CD4-positive, alpha-beta memory T cell (primary cell): ENCODE data around the gene ADAMTSL3. TPM values are rescaled to one million over a fixed set of nuclear protein-coding genes. Genes with fewer than 3 reads are reported as not detected.

Experiments
- CTCF ChIA-PET: fragments of 350-600 bp; sonication (Branson Sonifier 250); formaldehyde crosslinking; loops from one replicate; lab custom pipeline; 2021; ENCODE audit warnings: inconsistent platforms; ENCODE audit not compliant: partially characterized antibody; lab: Charles Lee
- POLR2A ChIA-PET: fragments of 350-600 bp; sonication (Branson Sonifier 250); formaldehyde crosslinking; loops from one replicate; lab custom pipeline; 2021; ENCODE audit not compliant: partially characterized antibody; lab: Charles Lee
- DNase-seq, 5 donors: peaks; one replicate each; pipeline versions ENCODE4 v3.0.0 to v3.0.0-alpha.2; 2020 to 2022; ENCODE audit warnings: mixed read lengths in 1 of 5
- H3K27ac ChIP-seq: one replicate; pipeline ENCODE4 v1.7.0; 2013; ENCODE audit warnings: low read depth, low read length
- H3K27me3 ChIP-seq: 2 replicates; pipeline ENCODE4 v1.7.0; 2013; ENCODE audit warnings: mild to moderate bottlenecking, low read length, moderate library complexity; ENCODE audit not compliant: insufficient read depth
- H3K36me3 ChIP-seq: 2 replicates; pipeline ENCODE4 v1.7.0; 2013; ENCODE audit warnings: mild to moderate bottlenecking, low read length, moderate library complexity; ENCODE audit not compliant: insufficient read depth
- H3K4me1 ChIP-seq: 2 replicates; pipeline ENCODE4 v1.7.0; 2013; ENCODE audit warnings: mild to moderate bottlenecking, low read length, moderate library complexity; ENCODE audit not compliant: insufficient read depth
- H3K4me3 ChIP-seq, 2 donors: one replicate each; pipeline ENCODE4 v1.7.0; 2013; ENCODE audit warnings: low read length in 2 of 2, mild to moderate bottlenecking in 1 of 2
- H3K9me3 ChIP-seq, 2 donors: one replicate each; pipeline ENCODE4 v1.7.0; 2013; ENCODE audit warnings: low read length in 2 of 2, control low read depth in 1 of 2; ENCODE audit not compliant: control insufficient read depth in 1 of 2
- H3K27ac Mint-ChIP-seq, 7 donors: one replicate each; pipeline ENCODE4 v1.8.0; 2020 to 2021; ENCODE audit warnings: mixed read lengths in 7 of 7, mild to moderate bottlenecking in 6 of 7, inconsistent platforms in 3 of 7, moderate library complexity in 3 of 7
- H3K27me3 Mint-ChIP-seq, 2 donors: one replicate each; pipeline ENCODE4 v1.8.0; 2020 to 2021; ENCODE audit warnings: mixed read lengths in 2 of 2
- H3K36me3 Mint-ChIP-seq, 2 donors: one replicate each; pipeline ENCODE4 v1.8.0; 2020 to 2021; ENCODE audit warnings: mixed read lengths in 2 of 2, inconsistent platforms in 1 of 2, mild to moderate bottlenecking in 1 of 2
- H3K4me1 Mint-ChIP-seq, 4 donors: one replicate each; pipeline ENCODE4 v1.8.0; 2020 to 2021; ENCODE audit warnings: mixed read lengths in 4 of 4, mild to moderate bottlenecking in 1 of 4
- H3K4me3 Mint-ChIP-seq, 8 donors: one replicate each; pipeline ENCODE4 v1.8.0; 2020 to 2021; ENCODE audit warnings: mixed read lengths in 8 of 8, mild to moderate bottlenecking in 7 of 8, moderate library complexity in 6 of 8, inconsistent platforms in 3 of 8
- H3K9me3 Mint-ChIP-seq, 8 donors: one replicate each; pipeline ENCODE4 v1.8.0; 2020 to 2021; ENCODE audit warnings: mixed read lengths in 8 of 8, mild to moderate bottlenecking in 5 of 8, inconsistent platforms in 3 of 8, moderate library complexity in 1 of 8
- intact Hi-C: fragments of 100-400 bp; cut with micrococcal nuclease; formaldehyde crosslinking; loops from one replicate; pipeline ENCODE4 v1.15.1; 2023
- polyA plus RNA-seq, 2 donors: library from polyadenylated mRNA; unstranded; fragments of 300-500 nt; fragmentation: Illumina TruSeq; gene quantifications; one replicate each; pipeline ENCODE4 v1.2.3, GENCODE V29; 2021
- total RNA-seq, 2 experiments: library from RNA; stranded (reverse); gene quantifications; one replicate each; pipeline ENCODE4 v1.2.3, GENCODE V29; 2021

Gene ADAMTSL3
- total and polyA plus RNA-seq, 4 experiments from 2014 or later: not detected

- no peak overlapping the region for H3K27ac ChIP-seq
- ChIA-PET POLR2A (no interaction called here), CTCF (no interaction called here)
- no peaks in the 10 kb centered on the region for H3K9me3 ChIP-seq
- H3K27me3 ChIP-seq: no peaks in the 10 kb centered on the region
- intact Hi-C loops: no loop called here
- peaks cover 2 to 7% of the 10 kb centered on the region in 2 donors for H3K27me3 Mint-ChIP-seq
- H3K4me1 Mint-ChIP-seq: no peaks in the 10 kb centered on the region
- peaks cover 0 to 8% (median 0%) of the 10 kb centered on the region in 8 donors for H3K9me3 Mint-ChIP-seq
- no peak for DNase-seq
- no peaks in the 10 kb centered on the region for H3K4me1 ChIP-seq
- no peak overlapping the region for H3K27ac Mint-ChIP-seq
- H3K4me3 ChIP-seq: no peak overlapping the region
- H3K36me3 Mint-ChIP-seq: no peaks in the 10 kb centered on the region
- H3K36me3 ChIP-seq: no peaks in the 10 kb centered on the region
- no peak overlapping the region for H3K4me3 Mint-ChIP-seq
Observed at GRCh38 chr15:83854321-83854720, 200.4 kb downstream of the ADAMTSL3 start.

- Mint-ChIP-seq H3K4me1 (no peaks in the 10 kb centered on the region), H3K27me3 (peaks cover 2 to 7% of the 10 kb centered on the region in 2 donors), H3K27ac (no peak overlapping the region), H3K9me3 (peaks cover 0 to 8% (median 0%) of the 10 kb centered on the region in 8 donors), H3K36me3 (no peaks in the 10 kb centered on the region), H3K4me3 (no peak overlapping the region)
- ChIA-PET CTCF (no interaction called here), POLR2A (no interaction called here)
- Histone ChIP-seq H3K4me1 (no peaks in the 10 kb centered on the region), H3K4me3 (no peak overlapping the region), H3K27ac (no peak overlapping the region), H3K27me3 (no peaks in the 10 kb centered on the region), H3K9me3 (no peaks in the 10 kb centered on the region), H3K36me3 (no peaks in the 10 kb centered on the region)
- DNase-seq: no peak
- intact Hi-C loops: no loop called here
Observed at GRCh38 chr15:83854950-83855707, 201.2 kb downstream of the ADAMTSL3 start.

- Mint-ChIP-seq H3K4me3 (no peak overlapping the region), H3K9me3 (peaks cover 0 to 8% (median 2%) of the 10 kb centered on the region in 8 donors), H3K36me3 (no peaks in the 10 kb centered on the region), H3K4me1 (no peaks in the 10 kb centered on the region), H3K27me3 (peaks cover 2 to 7% of the 10 kb centered on the region in 2 donors), H3K27ac (no peak overlapping the region)
- Histone ChIP-seq H3K9me3 (no peaks in the 10 kb centered on the region), H3K4me1 (no peaks in the 10 kb centered on the region), H3K27me3 (no peaks in the 10 kb centered on the region), H3K36me3 (no peaks in the 10 kb centered on the region), H3K4me3 (no peak overlapping the region), H3K27ac (no peak overlapping the region)
- POLR2A ChIA-PET: no interaction called here
- intact Hi-C loops: no loop called here
- no peak for DNase-seq
- CTCF ChIA-PET: no interaction called here
Observed at GRCh38 chr15:83855956-83856355, 202.0 kb downstream of the ADAMTSL3 start.

- peaks cover 0 to 8% (median 5%) of the 10 kb centered on the region in 8 donors for H3K9me3 Mint-ChIP-seq
- no peak overlapping the region for H3K27ac Mint-ChIP-seq
- peaks cover 0 to 1% (median 0%) of the 10 kb centered on the region in 4 donors for H3K4me1 Mint-ChIP-seq
- H3K27me3 Mint-ChIP-seq: peaks cover 2 to 7% of the 10 kb centered on the region in 2 donors
- CTCF ChIA-PET: no interaction called here
- H3K36me3 Mint-ChIP-seq: no peaks in the 10 kb centered on the region
- POLR2A ChIA-PET: no interaction called here
- no peak for DNase-seq
- no peak overlapping the region for H3K4me3 Mint-ChIP-seq
- no peak overlapping the region for H3K4me3 ChIP-seq
- H3K4me1 ChIP-seq: no peaks in the 10 kb centered on the region
- no peaks in the 10 kb centered on the region for H3K9me3 ChIP-seq
- H3K27ac ChIP-seq: no peak overlapping the region
- intact Hi-C loops: no loop called here
- H3K27me3 ChIP-seq: no peaks in the 10 kb centered on the region
- no peaks in the 10 kb centered on the region for H3K36me3 ChIP-seq
Observed at GRCh38 chr15:83858820-83859505, 205.0 kb downstream of the ADAMTSL3 start.

- Mint-ChIP-seq H3K9me3 (peaks cover 0 to 4% (median 0%) of the 10 kb centered on the region in 8 donors), H3K4me1 (peaks cover 0 to 1% (median 0%) of the 10 kb centered on the region in 4 donors), H3K4me3 (no peak overlapping the region), H3K36me3 (no peaks in the 10 kb centered on the region), H3K27ac (no peak overlapping the region), H3K27me3 (peaks cover 0 to 1% of the 10 kb centered on the region in 2 donors)
- H3K9me3 ChIP-seq: no peaks in the 10 kb centered on the region
- no peak overlapping the region for H3K4me3 ChIP-seq
- no peaks in the 10 kb centered on the region for H3K36me3 ChIP-seq
- intact Hi-C loops: no loop called here
- H3K4me1 ChIP-seq: no peaks in the 10 kb centered on the region
- no peak for DNase-seq
- H3K27ac ChIP-seq: no peak overlapping the region
- H3K27me3 ChIP-seq: no peaks in the 10 kb centered on the region
- POLR2A ChIA-PET: no interaction called here
- CTCF ChIA-PET: no interaction called here
Observed at GRCh38 chr15:83866692-83867091, 212.8 kb downstream of the ADAMTSL3 start.

- H3K9me3 ChIP-seq: no peaks in the 10 kb centered on the region
- POLR2A ChIA-PET: no interaction called here
- no peaks in the 10 kb centered on the region for H3K4me1 ChIP-seq
- H3K27ac Mint-ChIP-seq: no peak overlapping the region
- peaks cover 0 to 1% of the 10 kb centered on the region in 2 donors for H3K27me3 Mint-ChIP-seq
- no peaks in the 10 kb centered on the region for H3K9me3 Mint-ChIP-seq
- no peak for DNase-seq
- no peak overlapping the region for H3K4me3 Mint-ChIP-seq
- no peaks in the 10 kb centered on the region for H3K4me1 Mint-ChIP-seq
- CTCF ChIA-PET: no interaction called here
- no peaks in the 10 kb centered on the region for H3K36me3 Mint-ChIP-seq
- H3K4me3 ChIP-seq: no peak overlapping the region
- H3K36me3 ChIP-seq: no peaks in the 10 kb centered on the region
- H3K27me3 ChIP-seq: no peaks in the 10 kb centered on the region
- H3K27ac ChIP-seq: no peak overlapping the region
- intact Hi-C loops: no loop called here
Observed at GRCh38 chr15:83869341-83869740, 215.4 kb downstream of the ADAMTSL3 start.

- no peak overlapping the region for H3K27ac Mint-ChIP-seq
- DNase-seq: no peak
- Histone ChIP-seq H3K27ac (no peak overlapping the region), H3K4me1 (no peaks in the 10 kb centered on the region), H3K4me3 (no peak overlapping the region), H3K36me3 (no peaks in the 10 kb centered on the region), H3K9me3 (no peaks in the 10 kb centered on the region), H3K27me3 (no peaks in the 10 kb centered on the region)
- CTCF ChIA-PET: no interaction called here
- no peaks in the 10 kb centered on the region for H3K36me3 Mint-ChIP-seq
- POLR2A ChIA-PET: no interaction called here
- no peaks in the 10 kb centered on the region for H3K4me1 Mint-ChIP-seq
- intact Hi-C loops: no loop called here
- no peak overlapping the region for H3K4me3 Mint-ChIP-seq
- H3K9me3 Mint-ChIP-seq: no peaks in the 10 kb centered on the region
- H3K27me3 Mint-ChIP-seq: peaks cover 0 to 4% of the 10 kb centered on the region in 2 donors
Observed at GRCh38 chr15:83871808-83872559, 218.1 kb downstream of the ADAMTSL3 start.
